Activated CD8-positive, alpha-beta memory T cell treated with anti-CD3 and anti-CD28 coated beads for 36 hours (primary cell): ENCODE results near the gene PFN3. TPM values are rescaled to one million over a fixed set of nuclear protein-coding genes. Genes with fewer than 3 reads are reported as not detected.

Experiments
- CTCF ChIA-PET: fragments of 350-600 bp; sonication (Branson Sonifier 250); formaldehyde crosslinking; loops from one replicate; lab custom pipeline; 2021; ENCODE audit warnings: antibody characterized with exemption; lab: Charles Lee
- POLR2A ChIA-PET: fragments of 350-600 bp; sonication (Branson Sonifier 250); formaldehyde crosslinking; loops from one replicate; lab custom pipeline; 2021; ENCODE audit warnings: antibody characterized with exemption; lab: Charles Lee
- total RNA-seq, 2 experiments: library from RNA; stranded (reverse); gene quantifications; one replicate each; pipeline ENCODE4 v1.2.3, GENCODE V29; 2021

PFN3 gene
- total RNA-seq, 2 experiments from 2014 or later: not detected

DNA sequence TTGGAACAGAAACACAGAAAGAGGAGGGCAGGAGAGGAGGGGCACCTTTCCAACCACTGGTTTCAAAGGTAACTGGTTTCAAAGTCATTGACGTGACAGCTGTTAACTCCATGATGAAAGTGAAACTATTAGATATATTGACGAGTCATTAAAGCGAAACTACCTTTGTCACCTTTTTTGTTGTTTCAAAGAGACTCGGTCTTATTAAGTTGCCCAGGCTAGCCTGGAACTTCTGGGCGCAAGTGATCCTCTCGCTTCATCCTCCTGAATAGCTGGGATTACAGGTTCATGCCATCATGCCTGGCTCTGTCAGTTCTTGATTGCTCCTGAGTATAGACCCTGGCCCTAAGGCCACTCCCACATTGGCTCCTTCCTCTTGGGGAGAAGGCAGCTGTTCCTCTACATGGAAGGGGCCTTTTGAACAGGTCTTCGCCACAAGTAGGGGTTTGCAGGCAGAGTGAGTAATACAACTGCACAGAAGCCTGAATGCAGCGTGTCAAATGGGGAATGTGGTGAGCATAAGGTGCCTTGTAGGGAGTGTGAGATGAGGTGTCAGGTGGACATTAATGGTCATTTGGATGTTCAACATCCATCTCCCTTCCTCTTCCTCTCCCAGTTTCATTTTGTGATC lies 12.3 kb upstream of the PFN3 start:
- ChIA-PET CTCF (interaction anchor here (0.8 to 7.0 kb wide), 4 partner anchors 9 to 43 kb away, joined by 3 to 54 read pairs (median 4); no protein-coding TSS in a partner anchor), POLR2A (interaction anchor here (0.9 to 1.6 kb wide), 3 partner anchors 17 to 57 kb away, joined by 4 to 5 read pairs (median 4); no protein-coding TSS in a partner anchor)

DNA sequence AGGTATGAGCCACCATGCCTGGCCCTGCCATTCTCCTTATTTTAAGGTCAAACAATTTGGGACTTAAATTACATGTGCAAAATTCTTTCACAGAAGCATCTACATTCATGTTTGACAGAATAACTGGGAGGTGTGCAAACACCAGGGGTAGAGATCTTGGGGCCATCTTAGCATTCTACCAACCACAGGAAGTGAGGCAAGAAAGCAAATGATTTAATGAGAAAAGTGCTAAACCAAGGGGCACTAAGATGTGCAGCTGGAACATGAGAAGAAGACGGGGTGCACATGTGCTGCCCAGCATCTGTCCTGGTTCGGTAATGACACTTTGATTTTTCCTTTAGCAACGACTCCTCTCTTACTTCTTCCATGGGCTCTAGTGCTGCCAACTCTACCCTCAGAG lies 10.1 kb upstream of the PFN3 start:
- ChIA-PET POLR2A (interaction anchor here (1.1 kb wide), 1 partner anchor 31 kb away, joined by 4 read pairs; no protein-coding TSS in a partner anchor), CTCF (interaction anchor here (0.7 to 3.5 kb wide), 4 partner anchors 16 to 481 kb away, joined by 3 to 11 read pairs (median 7); partner anchors contain the start of gene GRK6)

GRCh38 chr5:177409043-177409801 lies 8.8 kb upstream of the PFN3 start, which contains the start of gene F12:
Gene F12 (minus strand): TSS chr5:177409564. CDS start chr5:177409527, 37 bp downstream.
- POLR2A ChIA-PET: interaction anchor here (0.6 kb wide), 1 partner anchor 16 kb away, joined by 3 read pairs; no protein-coding TSS in a partner anchor
- CTCF ChIA-PET: interaction anchor here (0.7 to 3.5 kb wide), 8 partner anchors 17 to 88 kb away, joined by 3 to 11 read pairs (median 5); partner anchors contain the start of genes GRK6 and PDLIM7

DNA sequence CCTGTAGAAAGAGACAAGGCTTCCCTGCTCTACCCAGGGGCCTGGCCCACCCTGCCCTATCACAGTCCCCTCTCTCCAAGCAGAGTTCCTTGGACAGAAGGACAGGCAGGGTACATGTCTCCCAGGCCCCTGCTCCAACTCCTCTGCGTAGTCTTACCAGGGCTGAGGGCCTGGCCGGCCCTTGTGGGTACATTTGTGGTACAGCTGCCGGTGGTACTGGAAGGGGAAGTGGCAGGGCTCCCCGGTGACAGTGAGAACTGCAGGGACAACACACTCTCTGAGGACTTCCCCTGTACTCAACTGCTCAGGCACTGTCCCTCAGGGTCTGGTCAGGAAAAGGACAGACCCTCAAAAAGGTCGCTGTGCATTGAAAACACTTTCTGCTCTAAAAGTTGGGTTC lies 5.3 kb upstream of the PFN3 start:
- CTCF ChIA-PET: interaction anchor here (4.3 to 7.9 kb wide), 4 partner anchors 10 to 42 kb away, joined by 54 to 312 read pairs (median 134); partner anchors contain the start of genes GRK6 and PRR7
- POLR2A ChIA-PET: interaction anchor here (3.1 to 5.0 kb wide), 2 partner anchors 22 to 42 kb away, joined by 16 to 55 read pairs; partner anchors contain the start of gene GRK6

DNA sequence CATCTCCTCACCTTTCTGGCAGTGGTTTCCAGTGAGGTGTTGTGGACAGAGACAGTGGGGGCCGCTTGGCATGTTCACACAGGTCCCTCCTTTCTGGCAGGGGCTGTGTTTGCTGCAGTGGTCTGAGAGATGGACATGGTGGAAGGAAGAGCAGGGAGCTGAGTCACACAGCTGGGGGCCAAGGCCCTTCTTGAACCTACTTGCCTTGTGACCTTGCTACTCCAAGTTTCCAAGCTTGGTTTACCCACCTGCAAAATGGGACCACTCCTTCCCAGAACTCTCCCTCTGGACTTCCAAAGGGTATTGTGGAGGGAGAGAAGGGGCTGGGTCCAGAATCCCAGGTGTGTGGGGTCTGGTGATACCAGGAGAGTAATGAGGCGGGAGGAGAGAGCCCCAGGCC lies 4.9 kb upstream of the PFN3 start:
- POLR2A ChIA-PET: interaction anchor here (0.6 to 5.0 kb wide), 6 partner anchors 16 to 50 kb away, joined by 3 to 55 read pairs (median 28); partner anchors contain the start of gene GRK6
- CTCF ChIA-PET: interaction anchor here (0.8 to 7.9 kb wide), 13 partner anchors 10 to 114 kb away, joined by 3 to 312 read pairs (median 23); partner anchors contain the start of genes GRK6, PDLIM7 and PRR7

- ChIA-PET CTCF (interaction anchor here (0.8 to 7.9 kb wide), 23 partner anchors 11 to 115 kb away, joined by 3 to 312 read pairs (median 8); partner anchors contain the start of genes GRK6, MXD3, PDLIM7 and PRR7), POLR2A (interaction anchor here (0.6 to 5.0 kb wide), 12 partner anchors 10 to 93 kb away, joined by 3 to 55 read pairs (median 9); partner anchors contain the start of genes DBN1, GRK6 and PDLIM7)
Observed at GRCh38 chr5:177404641-177405179, 4.2 kb upstream of the PFN3 start.

GRCh38 chr5:177403792-177404640 lies 3.6 kb upstream of the PFN3 start:
- CTCF ChIA-PET: interaction anchor here (0.6 to 7.9 kb wide), 31 partner anchors 11 to 291 kb away, joined by 3 to 312 read pairs (median 5); partner anchors contain the start of genes GRK6, MXD3, PDLIM7 and PRR7
- POLR2A ChIA-PET: interaction anchor here (0.6 to 5.0 kb wide), 19 partner anchors 10 to 183 kb away, joined by 3 to 55 read pairs (median 5); partner anchors contain the start of genes DBN1, GRK6, LMAN2 and PDLIM7

DNA sequence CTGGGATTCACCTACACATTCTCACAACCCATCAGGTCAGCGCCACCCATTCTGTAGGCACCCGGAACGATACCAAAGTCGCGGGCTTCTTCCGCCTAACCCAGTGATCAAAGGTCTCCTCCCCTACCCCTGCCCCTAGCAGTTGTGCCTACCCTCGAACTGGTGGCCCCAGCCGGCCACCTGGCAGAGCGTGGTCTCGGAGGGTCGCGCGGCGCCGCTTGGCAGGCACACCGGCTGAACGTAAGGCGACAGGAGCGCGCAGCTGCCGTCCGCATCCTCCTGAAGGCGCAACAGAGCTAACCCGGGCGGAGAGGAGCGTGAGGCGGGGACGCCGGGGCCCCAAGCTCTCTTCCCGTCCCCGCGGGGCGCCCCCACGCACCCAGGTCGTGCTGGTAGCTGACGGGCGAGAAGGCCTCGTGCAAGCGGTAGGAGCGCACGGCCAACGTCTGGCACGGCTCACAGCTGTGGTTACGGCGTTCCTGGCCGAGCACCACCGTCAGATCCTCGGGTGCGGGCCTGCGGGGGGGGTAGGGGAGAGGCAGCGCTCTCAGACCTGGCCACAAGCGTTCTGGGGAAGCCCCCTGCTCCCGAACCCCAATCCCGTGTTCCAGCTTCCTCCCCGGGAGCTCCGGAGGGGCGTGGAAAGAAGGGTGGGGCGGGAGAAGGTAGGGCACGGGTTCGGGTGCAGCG lies 2.8 kb upstream of the PFN3 start:
- ChIA-PET CTCF (interaction anchor here (0.5 to 7.9 kb wide), 28 partner anchors 12 to 290 kb away, joined by 3 to 312 read pairs (median 6); partner anchors contain the start of genes GRK6, MXD3, PDLIM7 and PRR7), POLR2A (interaction anchor here (0.6 to 5.0 kb wide), 18 partner anchors 13 to 184 kb away, joined by 3 to 55 read pairs (median 4); partner anchors contain the start of genes DBN1, GRK6, LMAN2 and PDLIM7)

DNA sequence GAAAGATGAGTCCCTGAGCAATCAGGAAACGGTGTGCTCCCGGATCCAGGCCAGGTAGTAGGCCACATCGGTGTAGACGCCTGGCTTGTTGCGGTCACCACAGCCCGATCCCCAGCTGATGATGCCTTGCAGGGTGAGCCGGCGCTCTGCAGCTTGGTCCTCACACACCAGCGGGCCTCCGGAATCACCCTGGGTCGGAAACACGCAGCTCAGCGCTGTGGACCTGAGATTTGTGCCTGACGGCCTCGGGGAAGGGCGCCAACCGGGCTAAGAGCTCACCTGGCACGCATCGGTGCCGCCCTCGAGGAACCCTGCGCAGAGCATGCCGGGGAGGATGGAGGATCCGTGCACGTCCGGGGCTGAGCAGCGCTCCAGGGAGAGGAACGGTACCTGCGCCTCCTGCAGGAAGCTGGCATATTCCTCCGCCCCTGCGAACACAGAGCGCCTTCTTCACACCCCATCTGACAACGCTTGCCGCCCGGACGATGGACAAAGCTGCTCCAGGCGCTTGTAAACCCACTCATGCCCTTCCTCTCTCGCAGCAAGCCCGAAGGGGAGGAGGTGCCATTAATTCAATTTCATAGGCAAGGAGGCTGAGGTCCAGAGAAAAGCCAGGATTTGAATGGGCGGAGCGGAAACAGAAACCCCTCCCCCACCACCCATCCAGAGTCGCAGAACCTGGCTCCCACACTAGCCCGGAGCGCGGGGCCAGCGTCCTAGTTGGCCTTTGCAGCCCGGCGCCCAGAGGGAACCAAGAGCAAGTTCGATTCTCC lies 2.0 kb upstream of the PFN3 start:
- POLR2A ChIA-PET: interaction anchor here (0.8 to 5.0 kb wide), 17 partner anchors 12 to 113 kb away, joined by 3 to 55 read pairs (median 5); partner anchors contain the start of genes GRK6 and PDLIM7
- CTCF ChIA-PET: interaction anchor here (0.5 to 7.9 kb wide), 23 partner anchors 12 to 277 kb away, joined by 3 to 312 read pairs (median 5); partner anchors contain the start of genes GRK6, MXD3, PDLIM7 and PRELID1

DNA sequence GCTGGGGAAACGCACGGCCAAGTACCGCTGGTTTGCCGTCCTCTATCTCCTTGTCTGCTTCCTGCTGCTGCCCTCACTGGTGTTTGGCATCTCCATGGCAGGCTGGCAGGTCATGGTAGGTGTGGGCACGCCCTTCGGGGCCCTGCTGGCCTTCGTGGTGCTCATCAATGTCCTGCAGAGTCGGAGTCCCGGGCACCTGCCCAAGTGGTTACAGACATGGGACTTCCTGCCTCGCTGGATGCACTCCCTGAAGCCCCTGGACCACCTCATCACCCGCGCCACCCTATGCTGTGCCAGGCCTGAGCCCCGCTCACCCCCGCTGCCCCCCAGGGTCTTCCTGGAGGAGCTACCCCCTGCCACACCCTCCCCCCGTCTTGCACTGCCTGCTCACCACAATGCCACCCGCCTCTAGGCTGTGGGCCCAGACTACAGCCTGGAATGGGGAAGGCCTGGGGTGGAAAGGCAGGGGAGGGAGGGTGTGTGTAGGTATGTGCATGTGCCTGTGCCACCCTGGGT lies 2.5 kb downstream of the PFN3 start:
- ChIA-PET CTCF (no interaction called here), POLR2A (no interaction called here)

GRCh38 chr5:177396807-177397206 lies 3.7 kb downstream of the PFN3 start:
- CTCF ChIA-PET: interaction anchor here (0.9 kb wide), 1 partner anchor 58 kb away, joined by 3 read pairs; no protein-coding TSS in a partner anchor

DNA sequence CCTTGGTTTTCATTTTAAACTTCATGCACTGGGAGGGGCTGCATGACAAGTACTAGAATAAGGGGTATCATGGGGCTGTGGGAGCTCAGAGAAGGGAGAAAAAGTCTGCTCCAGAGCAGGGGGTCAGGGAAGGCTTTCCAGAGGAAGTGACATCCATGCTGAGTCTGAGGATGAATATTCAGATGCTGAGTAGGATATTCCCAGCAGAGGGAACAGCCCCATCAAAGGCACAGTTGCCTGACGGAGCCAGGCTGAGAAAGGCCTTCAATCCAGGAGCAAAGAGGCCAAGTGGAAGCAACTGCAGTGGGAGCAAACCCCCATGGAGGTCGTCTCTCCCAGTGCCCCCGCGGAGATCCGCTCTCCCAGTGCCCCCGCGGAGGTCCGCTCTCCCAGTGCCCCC lies 4.4 kb downstream of the PFN3 start:
- ChIA-PET POLR2A (no interaction called here), CTCF (interaction anchor here (10.3 kb wide), 1 partner anchor 57 kb away, joined by 203 read pairs; the partner anchor contains the start of gene PRR7)

More at GRCh38 chr5:177396807-177397206, 3.7 kb downstream of the PFN3 start:
- POLR2A ChIA-PET: no interaction called here

DNA sequence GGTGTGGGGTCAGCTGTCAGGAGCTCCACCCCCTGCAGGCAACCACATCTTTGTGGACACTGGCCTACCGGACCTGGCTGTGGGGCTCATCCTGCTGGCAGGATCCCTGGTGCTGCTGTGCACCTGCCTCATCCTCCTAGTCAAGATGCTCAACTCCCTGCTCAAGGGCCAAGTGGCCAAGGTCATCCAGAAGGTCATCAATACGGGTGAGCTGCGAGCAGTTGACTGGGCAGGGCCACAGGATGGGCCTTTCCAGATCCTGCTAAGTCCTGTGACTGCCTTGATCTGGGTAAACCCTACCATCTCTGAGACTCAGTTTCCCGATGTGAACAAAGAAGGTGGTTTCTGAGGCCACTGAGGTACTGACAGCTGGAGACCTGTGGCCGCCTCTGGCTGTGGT lies 6.5 kb downstream of the PFN3 start:
- POLR2A ChIA-PET: interaction anchor here (0.5 to 0.6 kb wide), 2 partner anchors 10 to 69 kb away, joined by 3 read pairs; no protein-coding TSS in a partner anchor
- CTCF ChIA-PET: interaction anchor here (1.0 to 13.7 kb wide), 4 partner anchors 10 to 59 kb away, joined by 4 to 203 read pairs (median 127); partner anchors contain the start of genes PFN3 and PRR7

- CTCF ChIA-PET: interaction anchor here (1.0 to 13.7 kb wide), 4 partner anchors 11 to 59 kb away, joined by 4 to 203 read pairs (median 127); partner anchors contain the start of genes PFN3 and PRR7
- POLR2A ChIA-PET: interaction anchor here (0.5 kb wide), 1 partner anchor 70 kb away, joined by 3 read pairs; no protein-coding TSS in a partner anchor
Observed at GRCh38 chr5:177393206-177393765, 7.2 kb downstream of the PFN3 start.

- ChIA-PET CTCF (interaction anchor here (1.0 to 13.7 kb wide), 5 partner anchors 11 to 60 kb away, joined by 4 to 203 read pairs (median 122); partner anchors contain the start of genes PFN3 and PRR7), POLR2A (no interaction called here)
Observed at GRCh38 chr5:177392765-177393164, 7.7 kb downstream of the PFN3 start.
